Naive thymus-derived CD4-positive, alpha-beta T cell (primary cell): Measurements from ENCODE around the gene BCL2L1. TPM values are rescaled to one million over a fixed set of nuclear protein-coding genes. Genes with fewer than 3 reads are reported as not detected.

ENCODE experiments used
- ATAC-seq: fragments of 150-1000 bp; cut with Tn5 transposase; 2 replicates; pipeline ENCODE4 v1.10.0; 2021; ENCODE audit warnings: mild to moderate bottlenecking, moderate library complexity
- CTCF ChIA-PET: fragments of 350-600 bp; sonication (Branson Sonifier 250); formaldehyde crosslinking; loops from one replicate; lab custom pipeline; 2021; ENCODE audit warnings: antibody characterized with exemption; lab: Charles Lee
- POLR2A ChIA-PET: fragments of 350-600 bp; sonication (Branson Sonifier 250); formaldehyde crosslinking; loops from one replicate; lab custom pipeline; 2021; ENCODE audit warnings: antibody characterized with exemption, inconsistent platforms; lab: Charles Lee
- DNase-seq, 9 donors: peaks; one replicate each; pipeline versions ENCODE4 v3.0.0 to v3.0.0-alpha.2; 2020 to 2022; ENCODE audit warnings: mixed read lengths in 1 of 9
- H3K27ac ChIP-seq: one replicate; pipeline ENCODE4 v1.7.0; 2013; ENCODE audit warnings: mild to moderate bottlenecking, low read depth, low read length, moderate library complexity
- H3K27me3 ChIP-seq, 2 donors: one replicate each; pipeline ENCODE4 v1.7.0; 2013; ENCODE audit warnings: low read length in 2 of 2, mild to moderate bottlenecking in 2 of 2, moderate library complexity in 2 of 2; ENCODE audit not compliant: control insufficient read depth in 2 of 2, insufficient read depth in 2 of 2
- H3K36me3 ChIP-seq, 3 experiments: 1 replicate in 2 of 3; 2 replicates in 1 of 3; pipeline ENCODE4 v1.7.0; 2013; ENCODE audit warnings: low read length in 3 of 3, mild to moderate bottlenecking in 3 of 3, moderate library complexity in 1 of 3; ENCODE audit not compliant: insufficient read depth in 3 of 3, control insufficient read depth in 2 of 3
- H3K4me1 ChIP-seq, 2 donors: one replicate each; pipeline ENCODE4 v1.7.0; 2013; ENCODE audit warnings: low read length in 2 of 2, mild to moderate bottlenecking in 2 of 2, moderate library complexity in 1 of 2; ENCODE audit not compliant: control insufficient read depth in 2 of 2, insufficient read depth in 2 of 2
- H3K4me3 ChIP-seq: 2 replicates; pipeline ENCODE4 v1.7.0; 2013; ENCODE audit warnings: mild to moderate bottlenecking, low read length
- H3K9me3 ChIP-seq, 3 experiments: 1 replicate in 2 of 3; 2 replicates in 1 of 3; pipeline ENCODE4 v1.7.0; 2013; ENCODE audit warnings: low read length in 3 of 3; ENCODE audit not compliant: control insufficient read depth in 2 of 3
- H3K27ac Mint-ChIP-seq, 9 donors: one replicate each; pipeline ENCODE4 v1.8.0; 2020 to 2022; ENCODE audit warnings: mixed read lengths in 9 of 9, mild to moderate bottlenecking in 8 of 9, moderate library complexity in 5 of 9, inconsistent platforms in 2 of 9
- H3K27me3 Mint-ChIP-seq, 5 donors: one replicate each; pipeline ENCODE4 v1.8.0; 2021 to 2022; ENCODE audit warnings: mixed read lengths in 5 of 5, mild to moderate bottlenecking in 1 of 5
- H3K36me3 Mint-ChIP-seq, 5 donors: one replicate each; pipeline ENCODE4 v1.8.0; 2020 to 2022; ENCODE audit warnings: mixed read lengths in 5 of 5, mild to moderate bottlenecking in 3 of 5, inconsistent platforms in 1 of 5
- H3K4me1 Mint-ChIP-seq, 7 donors: one replicate each; pipeline ENCODE4 v1.8.0; 2020 to 2022; ENCODE audit warnings: mixed read lengths in 7 of 7, mild to moderate bottlenecking in 3 of 7, inconsistent platforms in 1 of 7
- H3K4me3 Mint-ChIP-seq, 10 donors: one replicate each; pipeline ENCODE4 v1.8.0; 2020 to 2022; ENCODE audit warnings: mild to moderate bottlenecking in 10 of 10, mixed read lengths in 10 of 10, moderate library complexity in 6 of 10, inconsistent platforms in 2 of 10
- H3K9me3 Mint-ChIP-seq, 11 donors: one replicate each; pipeline ENCODE4 v1.8.0; 2020 to 2022; ENCODE audit warnings: mixed read lengths in 11 of 11, mild to moderate bottlenecking in 4 of 11, inconsistent platforms in 1 of 11, moderate library complexity in 1 of 11
- intact Hi-C, 2 donors: fragments of 100-400 bp; cut with micrococcal nuclease; formaldehyde crosslinking; loops; one replicate each; pipeline ENCODE4 v1.15.1; 2023
- polyA plus RNA-seq, 2 donors: library from polyadenylated mRNA; unstranded; fragments of 300-500 nt; fragmentation: Illumina TruSeq; gene quantifications; one replicate each; pipeline ENCODE4 v1.2.3, GENCODE V29; 2021
- total RNA-seq, 6 experiments: library from RNA in 5 of 6; stranded (reverse) in 5 of 6; gene quantifications; 1 replicate in 5 of 6; 2 replicates in 1 of 6; pipeline ENCODE4 v1.2.3 and lab custom pipeline; 2021 to 2026

BCL2L1 gene
- total and polyA plus RNA-seq, 7 experiments from 2014 or later, result 11.5 to 111 (median 15.6) TPM

- Mint-ChIP-seq H3K9me3 (no peaks in the 10 kb centered on the region), H3K27me3 (peaks cover 0 to 21% (median 0%) of the 10 kb centered on the region in 5 donors), H3K4me3 (no peak overlapping the region), H3K4me1 (peaks cover 5 to 8% (median 6%) of the 10 kb centered on the region in 7 donors), H3K36me3 (no peaks in the 10 kb centered on the region), H3K27ac (peak overlapping the region in 1 of 9 donors; percentile 25)
- H3K36me3 ChIP-seq, result no peaks in the 10 kb centered on the region
- no peaks in the 10 kb centered on the region for H3K27me3 ChIP-seq
- H3K4me1 ChIP-seq, result peaks cover 0 to 5% of the 10 kb centered on the region in 2 donors
- H3K27ac ChIP-seq, result no peak overlapping the region
- ChIA-PET CTCF (interaction anchor here (0.8 kb wide), 1 partner anchor 81 kb away, joined by 6 read pairs; no protein-coding TSS in a partner anchor), POLR2A (no interaction called here)
- no peak overlapping the region for H3K4me3 ChIP-seq
- intact Hi-C loops, result no loop called here
- H3K9me3 ChIP-seq, result no peaks in the 10 kb centered on the region
- ATAC-seq (no peak), DNase-seq (no peak)
These were observed 81.3 kb downstream of the BCL2L1 start for GRCh38 chr20:31641391-31641790.

- Histone ChIP-seq H3K9me3 (no peaks in the 10 kb centered on the region), H3K36me3 (no peaks in the 10 kb centered on the region), H3K27me3 (no peaks in the 10 kb centered on the region), H3K4me3 (no peak overlapping the region), H3K4me1 (peaks cover 0 to 5% of the 10 kb centered on the region in 2 donors), H3K27ac (no peak overlapping the region)
- ChIA-PET CTCF (interaction anchor here (0.6 kb wide), 1 partner anchor 79 kb away, joined by 3 read pairs; no protein-coding TSS in a partner anchor), POLR2A (no interaction called here)
- intact Hi-C loops, result no loop called here
- H3K4me1 Mint-ChIP-seq, result peaks cover 5 to 8% (median 6%) of the 10 kb centered on the region in 7 donors
- no peaks in the 10 kb centered on the region for H3K36me3 Mint-ChIP-seq
- no peak overlapping the region for H3K4me3 Mint-ChIP-seq
- no peak for DNase-seq
- no peak for ATAC-seq
- peaks cover 0 to 17% (median 0%) of the 10 kb centered on the region in 5 donors for H3K27me3 Mint-ChIP-seq
- H3K9me3 Mint-ChIP-seq, result no peaks in the 10 kb centered on the region
- peak overlapping the region in 1 of 9 donors; percentile 60 for H3K27ac Mint-ChIP-seq
These were observed 82.4 kb downstream of the BCL2L1 start for GRCh38 chr20:31640259-31640658.

DNA sequence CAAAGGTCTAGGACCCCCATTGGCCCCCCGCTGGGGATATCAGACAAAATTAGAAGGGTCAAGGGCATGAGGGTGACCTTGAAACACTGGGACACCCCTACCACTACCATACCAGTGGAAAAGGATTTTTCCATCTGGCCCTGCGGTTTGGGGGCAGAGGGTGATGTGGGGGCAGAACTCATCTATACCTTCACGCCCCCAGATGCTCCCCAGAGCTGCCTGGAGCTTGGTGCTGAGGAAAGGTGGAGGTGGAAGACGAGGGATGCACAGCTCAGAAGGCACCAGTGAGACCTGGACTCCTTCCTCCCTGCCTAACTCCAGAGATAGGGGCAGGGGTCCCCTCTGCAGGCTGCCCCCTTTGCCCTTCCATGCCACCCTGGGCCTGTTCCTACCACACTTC, 83.9 kb downstream of the BCL2L1 start:
- Mint-ChIP-seq H3K27me3 (peaks cover 0 to 13% (median 0%) of the 10 kb centered on the region in 5 donors), H3K36me3 (no peaks in the 10 kb centered on the region), H3K4me1 (peaks cover 5 to 8% (median 6%) of the 10 kb centered on the region in 7 donors), H3K9me3 (no peaks in the 10 kb centered on the region), H3K4me3 (no peak overlapping the region), H3K27ac (no peak overlapping the region)
- H3K9me3 ChIP-seq, result no peaks in the 10 kb centered on the region
- CTCF ChIA-PET, result no interaction called here
- no peak for ATAC-seq
- H3K27ac ChIP-seq, result no peak overlapping the region
- peaks cover 0 to 5% of the 10 kb centered on the region in 2 donors for H3K4me1 ChIP-seq
- intact Hi-C loops, result no loop called here
- H3K27me3 ChIP-seq, result no peaks in the 10 kb centered on the region
- POLR2A ChIA-PET, result interaction anchor here (0.5 kb wide), 1 partner anchor 148 kb away, joined by 3 read pairs; no protein-coding TSS in a partner anchor
- no peak overlapping the region for H3K4me3 ChIP-seq
- no peaks in the 10 kb centered on the region for H3K36me3 ChIP-seq
- no peak for DNase-seq

GRCh38 chr20:31638317-31638716, 84.4 kb downstream of the BCL2L1 start:
- Mint-ChIP-seq H3K27me3 (peaks cover 0 to 13% (median 0%) of the 10 kb centered on the region in 5 donors), H3K9me3 (no peaks in the 10 kb centered on the region), H3K4me3 (no peak overlapping the region), H3K4me1 (peaks cover 5 to 7% (median 6%) of the 10 kb centered on the region in 7 donors), H3K27ac (no peak overlapping the region), H3K36me3 (no peaks in the 10 kb centered on the region)
- Histone ChIP-seq H3K9me3 (no peaks in the 10 kb centered on the region), H3K27ac (no peak overlapping the region), H3K4me1 (peaks cover 0 to 5% of the 10 kb centered on the region in 2 donors), H3K4me3 (no peak overlapping the region), H3K27me3 (no peaks in the 10 kb centered on the region), H3K36me3 (no peaks in the 10 kb centered on the region)
- DNase-seq (no peak), ATAC-seq (no peak)
- intact Hi-C loops, result no loop called here
- ChIA-PET POLR2A (no interaction called here), CTCF (no interaction called here)

DNA sequence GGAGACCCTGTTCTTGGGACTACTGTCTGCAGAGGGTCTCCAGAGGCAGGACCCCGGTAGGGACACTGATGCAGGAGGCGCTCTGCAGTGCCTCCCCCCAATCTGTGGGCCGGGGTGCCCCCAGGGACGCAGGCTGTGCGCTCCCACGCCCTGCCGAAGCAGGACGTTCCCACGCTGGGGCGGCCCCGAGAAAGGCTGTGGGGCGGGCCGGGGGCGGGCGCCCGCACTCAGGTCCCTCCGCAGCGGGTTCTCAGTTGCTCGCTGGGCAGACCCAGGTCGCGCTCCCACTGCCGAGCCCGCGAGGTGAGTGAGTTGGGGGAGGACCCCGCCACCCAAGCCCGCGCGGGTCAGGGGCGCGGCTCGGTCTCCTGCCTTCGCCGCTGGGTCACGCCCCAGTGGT, 85.0 kb downstream of the BCL2L1 start, which contains the start of gene COX4I2:
Gene COX4I2 (plus strand): TSS at position 253 of the 400 bp plus-strand sequence. CDS start 1,106 bp downstream, outside the sequence.
- H3K9me3 Mint-ChIP-seq, result no peaks in the 10 kb centered on the region
- H3K9me3 ChIP-seq, result no peaks in the 10 kb centered on the region
- H3K27me3 ChIP-seq, result no peaks in the 10 kb centered on the region
- no peak within 1 kb of the TSS for H3K27ac Mint-ChIP-seq
- no peaks in the 10 kb centered on the region for H3K36me3 ChIP-seq
- peaks cover 0 to 2% (median under 1%) of the 10 kb centered on the region in 7 donors for H3K4me1 Mint-ChIP-seq
- no peak for ATAC-seq
- H3K36me3 Mint-ChIP-seq, result no peaks in the 10 kb centered on the region
- H3K4me3 Mint-ChIP-seq, result no peak within 1 kb of the TSS
- no peak within 1 kb of the TSS for H3K4me3 ChIP-seq
- ChIA-PET POLR2A (no interaction called here), CTCF (no interaction called here)
- intact Hi-C loops, result no loop called here
- H3K27me3 Mint-ChIP-seq, result peaks cover 0 to 10% (median 0%) of the 10 kb centered on the region in 5 donors
- no peak within 1 kb of the TSS for H3K27ac ChIP-seq
- no peak for DNase-seq
- H3K4me1 ChIP-seq, result peaks cover 0 to 2% of the 10 kb centered on the region in 2 donors

DNA sequence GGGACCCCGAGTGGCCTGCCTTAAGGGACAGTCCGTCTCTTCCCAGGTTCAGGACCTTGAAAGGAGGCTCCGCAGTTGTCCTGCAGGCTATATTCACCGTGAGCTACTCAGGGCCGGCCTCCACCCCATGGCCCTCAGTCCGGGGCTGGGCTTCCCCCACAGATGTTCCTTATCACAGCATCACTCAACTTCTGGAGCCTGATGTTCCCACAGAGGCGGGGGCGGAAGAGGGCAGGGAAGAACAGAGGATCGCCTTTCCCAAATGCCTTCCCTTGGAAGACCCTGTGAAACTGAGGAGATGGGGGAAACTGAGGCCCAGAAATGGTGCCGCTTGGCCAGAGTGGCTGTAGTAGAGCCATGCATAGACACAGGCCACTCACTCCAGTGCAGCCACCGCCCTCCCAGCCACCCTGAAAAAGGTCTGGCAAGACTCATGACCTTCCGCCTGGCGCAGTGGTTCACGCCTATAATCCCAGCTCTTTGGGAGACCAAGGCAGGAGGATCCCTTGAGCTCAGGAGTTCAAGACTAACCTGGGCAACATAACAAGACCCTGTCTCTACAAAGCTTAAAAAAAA, 89.2 kb downstream of the BCL2L1 start:
- CTCF ChIA-PET, result interaction anchor here (0.9 to 1.8 kb wide), 4 partner anchors 28 to 91 kb away, joined by 3 to 11 read pairs (median 6); no protein-coding TSS in a partner anchor
- no peak for ATAC-seq
- Mint-ChIP-seq H3K9me3 (no peaks in the 10 kb centered on the region), H3K4me1 (no peaks in the 10 kb centered on the region), H3K36me3 (no peaks in the 10 kb centered on the region), H3K27ac (no peak overlapping the region), H3K4me3 (no peak overlapping the region), H3K27me3 (no peaks in the 10 kb centered on the region)
- H3K27ac ChIP-seq, result no peak overlapping the region
- no peaks in the 10 kb centered on the region for H3K9me3 ChIP-seq
- no peak overlapping the region for H3K4me3 ChIP-seq
- H3K4me1 ChIP-seq, result no peaks in the 10 kb centered on the region
- no peak for DNase-seq
- H3K27me3 ChIP-seq, result no peaks in the 10 kb centered on the region
- no peaks in the 10 kb centered on the region for H3K36me3 ChIP-seq
- POLR2A ChIA-PET, result no interaction called here
- intact Hi-C loops, result no loop called here
